ENCODE measurements around the gene ASB11.

ASB11 gene

DNA sequence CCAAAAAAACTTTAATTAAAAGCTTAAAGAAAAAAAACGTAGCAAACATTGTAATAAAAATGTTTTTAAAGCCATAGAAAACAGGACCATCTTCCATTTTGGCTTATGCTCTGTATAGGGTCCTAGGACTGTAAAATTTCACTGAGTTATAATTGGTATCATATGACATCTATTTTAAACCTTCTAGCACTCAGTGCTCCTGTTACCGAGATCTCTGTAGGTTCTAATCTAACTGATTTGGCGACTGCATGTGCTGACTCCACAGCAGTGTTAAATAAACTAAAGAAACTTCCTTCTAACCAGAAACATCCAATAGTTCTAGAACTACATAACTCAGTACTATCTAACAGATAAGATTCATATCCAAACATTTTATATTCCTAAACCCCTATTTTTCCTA, at the start of gene ASB11:
Gene ASB11 (minus strand): TSS at position 132 of the 400 bp plus-strand sequence. CDS start 35 bp downstream, at position 97.
- no peak for DNase-seq (ENCODE audit: low read depth in 4 of 4, low spot score in 1 of 4)

- DNase-seq (ENCODE audit: low read depth in 4 of 4, low spot score in 1 of 4) = no peak
Observed at GRCh38 chrX:15359701-15360100, 44.3 kb upstream of the ASB11 start.

- no peak for DNase-seq (ENCODE audit: low read depth in 4 of 4, low spot score in 1 of 4)
Observed at GRCh38 chrX:15358533-15358932, 43.1 kb upstream of the ASB11 start.

GRCh38 chrX:15356444-15356843, 41.0 kb upstream of the ASB11 start:
- DNase-seq (ENCODE audit: low read depth in 4 of 4, low spot score in 1 of 4) = no peak

DNA sequence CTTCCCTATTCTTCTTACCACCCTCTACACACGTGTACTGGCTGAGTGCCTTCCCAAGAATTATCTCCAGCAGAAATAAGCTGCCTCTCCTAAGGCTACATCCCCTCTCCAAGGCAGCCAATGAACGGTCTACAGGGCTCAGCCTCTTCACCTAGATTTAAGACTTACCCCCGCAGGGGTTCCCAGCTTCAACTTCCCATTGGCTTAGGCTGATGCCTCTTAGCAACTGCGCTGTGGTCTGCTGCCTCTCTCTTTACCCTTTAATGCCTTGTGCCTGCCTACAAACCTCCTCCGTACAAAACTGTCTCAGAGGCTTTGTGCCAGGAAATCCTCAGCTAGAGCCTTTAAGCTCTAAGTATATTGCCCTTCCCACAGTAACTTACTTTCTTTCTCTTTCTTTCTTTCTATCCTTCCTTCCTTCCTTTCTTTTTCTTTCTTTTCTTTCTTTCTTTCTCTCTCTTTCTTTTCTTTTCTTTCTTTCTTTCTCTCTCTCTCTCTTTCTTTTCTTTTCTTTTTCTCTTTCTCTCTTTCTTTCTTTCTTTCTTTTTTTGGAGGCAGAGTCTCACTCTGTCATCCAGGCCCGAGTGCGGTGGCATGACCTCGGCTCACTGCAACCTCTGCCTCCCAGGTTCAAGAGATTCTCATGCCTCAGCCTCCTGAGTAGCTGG, 35.0 kb upstream of the ASB11 start:
- DNase-seq (ENCODE audit: low read depth in 4 of 4, low spot score in 1 of 4) = no peak

DNA sequence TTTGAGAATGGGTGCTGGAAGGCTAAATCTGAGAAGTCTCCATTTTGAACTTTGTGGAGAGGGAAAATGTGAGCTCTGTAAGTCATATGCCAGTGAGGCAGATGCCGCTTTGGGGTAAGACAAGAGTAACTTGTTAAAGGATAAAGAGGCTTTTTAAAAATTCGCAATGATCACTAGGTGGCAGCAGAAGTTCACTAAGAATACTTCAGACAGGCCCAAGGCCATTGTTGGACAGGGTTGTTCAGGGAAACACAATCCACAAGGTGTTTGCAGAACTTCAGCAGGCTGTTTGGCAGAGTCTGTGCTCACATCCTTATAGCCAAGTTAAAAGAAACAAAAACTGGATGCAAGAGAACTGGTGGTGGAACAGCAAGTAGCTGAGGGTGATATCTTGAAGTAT, 33.6 kb upstream of the ASB11 start:
- no peak for DNase-seq (ENCODE audit: low read depth in 4 of 4, low spot score in 1 of 4)

GRCh38 chrX:15345976-15346375, 30.5 kb upstream of the ASB11 start:
- DNase-seq (ENCODE audit: low read depth in 4 of 4, low spot score in 1 of 4) = no peak

DNA sequence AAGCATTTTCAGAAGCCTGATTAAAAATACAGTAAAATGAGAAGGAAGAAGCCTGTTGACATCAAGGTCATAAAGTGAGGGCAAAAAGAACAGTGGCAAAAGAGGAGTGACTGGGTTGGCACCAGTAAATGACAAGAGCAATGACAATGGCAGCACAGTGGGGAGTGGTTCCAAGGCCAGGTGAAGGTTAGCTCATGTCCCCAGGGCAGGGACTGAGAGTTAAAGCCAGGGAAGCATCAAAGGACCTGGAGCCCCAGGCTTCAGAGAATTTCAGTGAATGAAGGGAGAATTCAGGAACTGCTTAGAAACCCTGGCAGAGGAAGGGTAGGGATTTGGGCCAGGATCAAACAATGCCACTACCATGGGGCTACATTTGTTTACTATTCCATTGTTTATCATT, 28.7 kb upstream of the ASB11 start:
- no peak for DNase-seq (ENCODE audit: low read depth in 4 of 4, low spot score in 1 of 4)

DNA sequence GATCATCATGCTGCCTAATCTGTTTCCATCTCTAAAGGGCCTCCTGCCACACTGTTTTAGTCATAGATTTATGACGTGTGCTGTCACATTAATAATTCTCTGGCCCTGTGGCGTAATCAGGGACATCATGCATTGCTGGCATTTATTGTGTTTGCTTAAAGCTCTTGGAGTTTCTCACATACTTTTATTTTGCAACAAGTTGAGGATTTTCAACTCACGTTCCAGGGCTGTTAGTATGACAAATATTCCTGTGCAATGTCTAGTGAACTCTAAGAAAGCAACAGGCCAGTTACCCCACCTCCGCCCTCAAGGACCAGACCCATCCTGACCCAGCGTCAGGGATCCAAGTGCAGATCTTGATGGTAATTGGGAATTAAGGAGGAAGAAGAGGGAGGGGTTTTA, 27.6 kb upstream of the ASB11 start:
- DNase-seq (ENCODE audit: low read depth in 4 of 4, low spot score in 1 of 4) = no peak

DNA sequence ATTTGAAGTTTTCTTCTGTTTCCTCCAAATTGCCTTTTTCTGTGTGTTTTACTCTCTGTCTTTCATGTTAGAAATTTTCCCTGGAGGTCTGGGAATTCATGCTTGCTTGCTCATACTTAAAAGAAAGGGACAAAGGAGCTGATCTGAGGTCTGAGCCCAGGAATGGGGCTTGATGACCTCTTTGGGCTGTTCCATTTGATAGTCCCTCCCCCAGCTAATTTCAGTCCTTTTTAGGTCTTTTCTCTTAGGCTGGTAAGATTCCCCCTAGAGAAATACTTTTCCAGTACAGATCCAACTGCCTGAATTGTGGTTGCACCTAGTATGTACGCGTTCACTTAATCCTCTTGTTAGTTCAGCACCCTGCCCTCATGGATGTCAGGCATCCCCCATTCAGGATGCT, 25.4 kb upstream of the ASB11 start:
- no peak for DNase-seq (ENCODE audit: low read depth in 4 of 4, low spot score in 1 of 4)

- no peak for DNase-seq (ENCODE audit: low read depth in 4 of 4, low spot score in 1 of 4)
Observed at GRCh38 chrX:15336023-15336413, 20.6 kb upstream of the ASB11 start.

GRCh38 chrX:15335135-15336022, 19.9 kb upstream of the ASB11 start, which contains the start of gene PIGA:
Gene PIGA (minus strand): TSS chrX:15335523. CDS start chrX:15331930, 3,593 bp downstream.
- DNase-seq (ENCODE audit: low read depth in 4 of 4, low spot score in 1 of 4) = peak; percentile 55 to 80 (median 76)

DNA sequence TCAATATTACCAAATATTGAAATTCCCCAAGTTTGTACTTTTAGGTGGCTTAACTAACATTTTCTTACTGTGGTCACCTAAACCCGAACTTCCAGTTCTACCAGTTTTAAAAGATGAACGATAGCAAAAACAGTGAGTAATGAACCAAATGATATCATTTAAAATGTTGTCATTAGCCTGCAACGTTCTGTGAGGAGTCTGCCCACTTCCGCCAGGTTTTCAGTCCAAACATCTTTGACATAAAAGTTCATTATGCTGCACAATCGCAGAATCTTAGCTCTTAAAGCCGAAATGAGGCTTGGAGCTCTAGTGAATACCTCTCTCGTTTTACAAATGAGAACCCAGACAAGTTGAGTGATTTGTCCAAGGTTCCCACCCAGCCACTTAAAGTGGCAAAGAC, 19.1 kb upstream of the ASB11 start:
- no peak for DNase-seq (ENCODE audit: low read depth in 4 of 4, low spot score in 1 of 4)

GRCh38 chrX:15328821-15329220, 13.4 kb upstream of the ASB11 start:
- no peak for DNase-seq (ENCODE audit: low read depth in 4 of 4, low spot score in 1 of 4)

DNA sequence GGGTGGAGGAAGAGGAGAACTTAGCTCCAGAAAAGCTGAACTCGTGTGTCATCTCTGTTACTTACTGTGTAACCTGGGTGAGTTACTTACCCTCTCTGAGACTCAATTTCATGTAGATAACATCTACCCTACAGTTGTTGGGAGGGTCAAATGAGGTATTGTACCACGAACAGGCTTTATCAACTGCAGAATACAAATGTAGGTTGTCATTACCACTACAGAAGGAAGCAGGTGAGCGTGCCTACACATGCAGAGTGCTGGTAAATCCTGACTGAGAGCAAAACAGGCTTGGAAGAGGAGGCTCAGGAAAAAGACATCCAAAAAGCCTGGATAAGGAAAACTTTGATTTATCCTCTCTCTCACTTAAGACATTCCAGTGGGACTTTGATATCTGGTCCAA, 12.7 kb upstream of the ASB11 start:
- no peak for DNase-seq (ENCODE audit: low read depth in 4 of 4, low spot score in 1 of 4)

- DNase-seq (ENCODE audit: low read depth in 4 of 4, low spot score in 1 of 4) = no peak
Observed at GRCh38 chrX:15322472-15322871, 7.0 kb upstream of the ASB11 start.

GRCh38 chrX:15322072-15322471, 6.6 kb upstream of the ASB11 start:
- no peak for DNase-seq (ENCODE audit: low read depth in 4 of 4, low spot score in 1 of 4)

DNA sequence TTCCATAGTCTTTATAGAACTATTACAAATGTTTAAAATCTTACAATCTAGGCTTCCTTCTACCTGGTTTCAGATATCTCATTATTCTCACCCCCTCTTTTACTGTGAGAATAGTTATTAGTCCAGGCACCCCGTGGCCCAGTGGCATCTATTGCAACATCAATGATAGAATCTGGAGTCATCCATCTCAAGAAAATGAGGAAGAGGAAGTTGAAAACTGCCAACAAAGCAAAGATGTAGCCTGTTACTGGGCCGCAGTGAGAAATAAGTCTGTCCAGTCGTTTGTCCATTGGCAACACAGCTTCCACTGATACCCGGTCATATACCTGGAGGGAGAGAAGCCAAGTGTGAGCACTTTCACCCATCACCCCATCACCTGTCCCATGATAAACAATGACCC, 6.0 kb upstream of the ASB11 start:
- DNase-seq (ENCODE audit: low read depth in 4 of 4, low spot score in 1 of 4) = no peak

DNA sequence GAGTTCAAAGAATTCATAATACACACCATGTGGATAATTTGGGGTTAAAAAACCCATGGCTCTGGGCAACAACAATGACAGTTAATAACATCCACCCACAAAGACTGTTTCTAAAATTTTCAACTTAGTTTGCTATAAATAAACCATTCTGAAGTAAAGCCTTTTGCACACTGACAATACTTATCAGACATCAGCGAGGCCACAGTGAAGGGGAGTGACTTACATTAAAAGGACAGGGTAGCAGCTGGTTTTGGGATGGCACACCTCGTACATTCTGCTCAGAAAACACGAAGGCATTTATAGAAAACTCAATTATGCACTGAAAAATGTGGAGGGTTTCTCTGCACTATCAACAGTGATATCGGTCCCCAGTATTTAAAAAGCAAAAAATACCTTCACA, 4.9 kb upstream of the ASB11 start:
- no peak for DNase-seq (ENCODE audit: low read depth in 4 of 4, low spot score in 1 of 4)

GRCh38 chrX:15319075-15319474, 3.6 kb upstream of the ASB11 start:
- no peak for DNase-seq (ENCODE audit: low read depth in 4 of 4, low spot score in 1 of 4)

DNA sequence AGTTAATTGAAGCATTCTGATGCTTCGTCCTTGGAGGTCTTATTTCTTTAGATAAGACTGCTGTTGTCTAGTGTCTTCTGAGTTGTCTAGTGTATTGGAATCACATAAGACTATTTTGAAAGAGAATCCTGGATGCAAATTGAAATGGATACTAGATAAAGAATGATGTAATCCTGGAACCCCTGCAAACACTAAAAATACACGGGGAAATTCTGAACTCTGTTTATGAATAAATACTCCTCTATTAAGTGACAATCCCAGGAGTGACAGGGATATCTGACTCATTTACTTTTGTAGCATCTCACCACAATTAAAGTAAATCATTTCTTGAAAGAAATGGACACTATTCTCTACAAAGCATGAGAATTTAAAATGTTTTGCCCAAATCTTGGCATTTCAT, 968 bp downstream of the ASB11 start:
- DNase-seq (ENCODE audit: low read depth in 4 of 4, low spot score in 1 of 4) = no peak

DNA sequence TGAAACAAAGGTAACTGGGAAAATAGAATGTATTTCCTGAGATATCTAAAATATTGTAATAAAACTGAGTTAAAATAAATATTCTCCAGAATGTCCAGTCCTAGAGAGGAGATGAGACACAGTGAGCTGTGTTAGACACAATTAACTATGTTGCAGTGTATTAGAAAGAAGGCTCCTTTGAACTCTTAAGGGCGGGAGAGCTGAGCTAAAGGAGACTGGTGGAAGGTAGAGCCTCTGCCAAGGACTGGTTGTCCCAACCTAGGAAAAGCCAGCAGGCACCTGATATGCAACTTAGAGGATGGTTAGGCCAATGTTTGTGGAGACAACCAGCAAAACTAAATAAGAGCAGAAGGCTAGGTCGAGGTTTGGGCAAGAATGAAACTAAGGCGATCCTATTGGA, 4.3 kb downstream of the ASB11 start:
- DNase-seq (ENCODE audit: low read depth in 4 of 4, low spot score in 1 of 4) = no peak

GRCh38 chrX:15310117-15310516, 5.3 kb downstream of the ASB11 start:
- no peak for DNase-seq (ENCODE audit: low read depth in 4 of 4, low spot score in 1 of 4)
